Cardiac atrium fibroblast (primary cell): Measurements from ENCODE around the gene DPH1. TPM values are rescaled to one million over a fixed set of nuclear protein-coding genes. Genes with fewer than 3 reads are reported as not detected.

Experiments
- total RNA-seq: library from RNA; depleted of rRNA; stranded (reverse); fragments of >200 nt; gene quantifications from 2 replicates; pipeline ENCODE4 v1.2.3, GENCODE V29; 2015

Gene DPH1
- total RNA-seq = 23.6 and 38.6 TPM in 2 replicates

DNA sequence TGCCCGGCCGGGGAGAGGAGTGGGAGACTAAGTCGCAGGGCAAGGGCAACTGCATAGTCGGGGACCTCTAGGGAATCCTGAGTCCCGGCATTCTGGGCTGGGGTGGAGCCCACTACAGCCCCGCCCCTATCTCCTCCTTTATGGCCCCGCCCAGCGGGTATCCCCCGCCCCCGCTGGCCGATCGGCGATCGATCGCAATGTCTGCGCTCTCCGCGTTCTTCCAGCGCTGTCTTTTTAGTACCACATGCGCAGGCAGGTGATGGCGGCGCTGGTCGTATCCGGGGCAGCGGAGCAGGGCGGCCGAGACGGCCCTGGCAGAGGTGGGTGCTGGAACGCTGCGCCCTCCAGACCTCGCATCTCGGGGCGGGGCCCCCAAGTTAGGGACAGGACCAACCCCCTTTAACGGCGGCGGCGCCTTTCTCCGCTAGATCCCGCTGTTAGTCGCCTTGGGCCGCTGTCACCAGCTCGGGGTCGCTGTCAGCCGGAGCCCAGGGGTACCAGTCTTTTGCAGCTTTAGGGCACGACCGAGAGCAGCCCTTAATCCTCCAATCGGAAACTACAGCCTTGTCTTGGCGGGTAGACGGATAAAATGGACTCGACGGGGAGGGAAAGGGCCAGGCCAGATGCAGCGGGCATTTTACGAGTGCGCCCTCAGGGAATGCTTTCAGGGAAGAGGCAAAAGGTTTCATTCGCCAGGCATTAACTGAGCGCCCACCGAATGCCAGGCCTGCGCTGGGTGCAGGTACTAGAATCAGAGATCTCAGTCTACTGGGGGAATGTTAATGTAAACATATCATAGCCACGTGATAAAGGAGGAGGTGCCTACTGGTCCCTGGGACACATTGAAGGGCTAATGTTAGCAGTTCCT lies at the start of gene DPH1:
TSS of gene DPH1 (plus strand) at position 243 of the 868 bp plus-strand sequence. CDS start at position 260, 17 bp downstream.

DNA sequence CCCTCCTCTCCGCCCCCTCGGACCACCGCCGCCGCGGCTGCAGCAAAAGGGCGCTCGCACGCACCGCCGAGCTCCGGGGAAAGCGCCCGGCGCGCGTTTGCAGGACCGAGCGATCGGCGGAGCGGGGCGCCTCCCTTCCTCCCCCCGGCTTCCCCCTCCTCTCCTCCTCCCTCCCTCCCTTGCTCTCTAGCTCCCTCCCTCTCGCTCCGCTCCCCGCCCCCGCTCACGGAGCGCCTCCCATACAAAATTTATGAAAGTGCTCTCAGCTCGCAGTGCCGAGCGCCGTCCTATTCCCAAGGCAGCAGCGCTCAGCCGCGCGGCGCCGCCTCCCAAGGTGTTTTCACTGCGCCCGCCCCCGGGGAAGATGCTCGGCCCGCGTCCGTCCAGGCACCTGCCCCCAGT lies 4.7 kb upstream of the DPH1 start, which contains the start of gene RTN4RL1:
TSS of gene RTN4RL1 (minus strand) at position 115 of the 402 bp plus-strand sequence. CDS start 469 bp downstream, outside the sequence.

GRCh38 chr17:2041561-2042389 lies 11.8 kb downstream of the DPH1 start, which contains the start of gene OVCA2:
TSS of gene OVCA2 (plus strand) at chr17:2042022. CDS start at chr17:2042048, 26 bp downstream.

DNA sequence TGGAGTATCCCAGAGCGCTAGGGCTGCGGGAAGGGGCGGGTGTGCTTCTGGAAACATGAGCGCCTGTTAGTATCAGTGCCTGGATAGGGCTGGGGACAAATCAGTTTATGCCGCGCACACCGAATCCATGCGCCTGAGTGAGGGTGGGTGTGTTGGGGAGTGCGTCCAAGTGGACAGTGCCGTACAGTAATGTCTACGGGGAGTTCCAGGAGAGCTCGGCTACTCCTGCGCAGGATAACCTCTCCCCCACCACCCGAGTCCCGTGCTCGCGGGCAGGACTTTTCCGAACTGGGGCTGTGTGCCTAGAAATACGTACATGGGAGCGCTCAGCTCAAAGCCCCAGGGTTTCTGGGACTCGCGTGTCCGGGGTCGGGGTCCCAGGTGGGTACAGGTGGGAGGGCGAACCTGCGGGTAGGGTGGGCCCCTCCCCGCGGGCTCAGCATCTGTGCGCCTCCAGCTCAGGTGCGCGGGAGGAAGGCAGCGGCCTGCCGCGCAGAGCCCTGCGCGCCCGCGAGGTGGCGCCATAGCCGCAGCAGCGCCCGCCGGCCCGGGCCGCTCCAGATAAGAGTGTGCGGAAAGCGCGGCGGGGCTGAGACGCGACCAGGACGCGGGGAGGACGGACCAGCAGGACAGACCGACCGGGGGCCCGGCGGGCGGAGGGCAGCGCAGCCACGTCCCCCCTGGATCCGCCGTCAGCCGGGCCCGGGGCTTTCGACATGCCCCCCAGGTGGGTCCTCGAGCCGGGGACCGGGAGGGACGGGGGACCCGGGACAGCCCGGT lies 24.7 kb downstream of the DPH1 start, which contains the start of gene HIC1:
TSS of gene HIC1 (plus strand) at position 592 of the 780 bp plus-strand sequence. CDS start 1,588 bp downstream, outside the sequence.

Other genes starting within 250 kb of the DPH1 start
- 4.3 and 6.6 TPM in 2 replicates for gene SMYD4, start 200.3 kb upstream of the DPH1 start, total RNA-seq
- gene RPA1, start 200.1 kb upstream of the DPH1 start, total RNA-seq = 12.3 and 46.8 TPM in 2 replicates
- gene RTN4RL1, start 4.8 kb upstream of the DPH1 start, total RNA-seq = 0.16 and 0.54 TPM in 2 replicates
- gene OVCA2, start 11.9 kb downstream of the DPH1 start, total RNA-seq = 34.5 and 60.1 TPM in 2 replicates
- 39.5 and 79.4 TPM in 2 replicates for gene HIC1, start 24.9 kb downstream of the DPH1 start, total RNA-seq